Small intestine (tissue), 7 donors: ENCODE measurements around the gene CPEB4. TPM values are rescaled to one million over a fixed set of nuclear protein-coding genes. Genes with fewer than 3 reads are reported as not detected.
A peak's percentile ranks its signal among the peaks of the same experiment; 100 is the strongest.

Experiments used
- DNase-seq, 2 donors: peaks; one replicate each; pipeline versions ENCODE4 v3.0.0 to v3.0.0-alpha.2; 2013
- FAIRE-seq: peaks from 2 replicates; lab custom pipeline; 2012; peaks lifted over from hg19 to GRCh38; lab: Jason Lieb, UNC
- H3K27ac ChIP-seq, 3 donors: one replicate each; pipeline ENCODE4 v1.5.1; 2013; ENCODE audit warnings: low read length in 2 of 3, mild to moderate bottlenecking in 2 of 3, control low read depth in 1 of 3, inconsistent platforms in 1 of 3, low read depth in 1 of 3, moderate library complexity in 1 of 3
- H3K27me3 ChIP-seq, 3 donors: one replicate each; pipeline ENCODE4 v1.6.1; 2013; ENCODE audit warnings: low read length in 3 of 3, inconsistent platforms in 1 of 3; ENCODE audit not compliant: control insufficient read depth in 3 of 3, insufficient read depth in 3 of 3
- H3K36me3 ChIP-seq, 3 donors: one replicate each; pipeline ENCODE4 v1.6.1; 2013; ENCODE audit warnings: low read length in 3 of 3, inconsistent platforms in 1 of 3, low read depth in 1 of 3, mild to moderate bottlenecking in 1 of 3, moderate library complexity in 1 of 3; ENCODE audit not compliant: control insufficient read depth in 3 of 3, insufficient read depth in 2 of 3
- H3K4me1 ChIP-seq, 3 donors: one replicate each; pipeline ENCODE4 v1.6.1; 2013; ENCODE audit warnings: low read length in 2 of 3, inconsistent platforms in 1 of 3, low read depth in 1 of 3, mild to moderate bottlenecking in 1 of 3, moderate library complexity in 1 of 3; ENCODE audit not compliant: control insufficient read depth in 3 of 3, insufficient read depth in 2 of 3
- H3K4me3 ChIP-seq, 3 donors: one replicate each; pipeline ENCODE4 v1.5.1; 2013; ENCODE audit warnings: low read length in 3 of 3, control low read depth in 1 of 3, inconsistent platforms in 1 of 3, low read depth in 1 of 3, mild to moderate bottlenecking in 1 of 3, moderate library complexity in 1 of 3
- H3K9me3 ChIP-seq, 2 donors: one replicate each; pipeline ENCODE4 v1.6.1; 2013; ENCODE audit warnings: low read depth in 1 of 2, low read length in 1 of 2; ENCODE audit not compliant: control insufficient read depth in 2 of 2, insufficient read depth in 1 of 2
- WGBS, 3 donors: extraction: QIAGEN DNeasy Blood & Tissue Kit; methylation state at CpG; one replicate each; pipeline ENCODE4 v1.1.7; 2013; 5-methylcytosine and 5-hydroxymethylcytosine counted together
- polyA plus RNA-seq, 4 donors: library from polyadenylated mRNA; stranded (reverse) in 3 of 4; unstranded in 1 of 4; fragments of 200-250 nt in 3 of 4; fragments of 120-200 nt in 1 of 4; gene quantifications; one replicate each; pipeline versions ENCODE4 v1.2.1 to v1.2.3, GENCODE V29; 2013
- donor health status: healthy with polysubstance abuse.
- donor health status: control.
- donor health status: control.
- donor health status: Bipolar disorder and iron deficiency.
- donor health status: healthy.

Gene CPEB4
- polyA plus RNA-seq, 4 donors: 7.8 to 55.0 (median 13.0) TPM

GRCh38 chr5:173961418-173961817, 73.3 kb downstream of the CPEB4 start:
- Histone ChIP-seq H3K27ac (no peak overlapping the region), H3K27me3 (no peaks in the 10 kb centered on the region), H3K4me3 (no peak overlapping the region), H3K9me3 (no peaks in the 10 kb centered on the region), H3K4me1 (no peaks in the 10 kb centered on the region), H3K36me3 (peaks cover 2 to 5% (median 4%) of the 10 kb centered on the region in 3 donors)
- DNase-seq (no peak), FAIRE-seq (peak; percentile 10)
- 33 to 50% (median 50%) methylated on average over 1 of the region's 1 CpG for WGBS, 3 donors

GRCh38 chr5:173962436-173962972, 74.4 kb downstream of the CPEB4 start:
- no peak overlapping the region for H3K4me3 ChIP-seq
- H3K9me3 ChIP-seq: no peaks in the 10 kb centered on the region
- H3K27ac ChIP-seq: no peak overlapping the region
- no peaks in the 10 kb centered on the region for H3K27me3 ChIP-seq
- no peaks in the 10 kb centered on the region for H3K4me1 ChIP-seq
- DNase-seq (no peak), FAIRE-seq (no peak)
- peaks cover 2 to 5% (median 4%) of the 10 kb centered on the region in 3 donors for H3K36me3 ChIP-seq
- 89 to 96% (median 90%) methylated on average over 3 of the region's 3 CpGs for WGBS, 3 donors

- Histone ChIP-seq H3K4me1 (no peaks in the 10 kb centered on the region), H3K9me3 (no peaks in the 10 kb centered on the region), H3K27me3 (no peaks in the 10 kb centered on the region), H3K36me3 (peaks cover 2 to 5% (median 4%) of the 10 kb centered on the region in 3 donors), H3K4me3 (no peak overlapping the region), H3K27ac (peak overlapping the region in 1 of 3 donors; percentile 18)
- 56 to 69% (median 67%) methylated on average over 10 of the region's 10 CpGs for WGBS, 3 donors
- FAIRE-seq (no peak), DNase-seq (no peak)
Observed at GRCh38 chr5:173963182-173963838, 75.2 kb downstream of the CPEB4 start.

GRCh38 chr5:173963867-173964441, 75.8 kb downstream of the CPEB4 start:
- Histone ChIP-seq H3K4me3 (no peak overlapping the region), H3K4me1 (no peaks in the 10 kb centered on the region), H3K27ac (no peak overlapping the region), H3K9me3 (no peaks in the 10 kb centered on the region), H3K27me3 (no peaks in the 10 kb centered on the region), H3K36me3 (peaks cover 2 to 5% (median 4%) of the 10 kb centered on the region in 3 donors)
- no peak for FAIRE-seq
- WGBS, 3 donors: 74 to 80% (median 77%) methylated on average over 19 of the region's 19 CpGs
- DNase-seq: no peak

GRCh38 chr5:173964506-173964905, 76.4 kb downstream of the CPEB4 start:
- no peak overlapping the region for H3K27ac ChIP-seq
- no peaks in the 10 kb centered on the region for H3K9me3 ChIP-seq
- no peak for FAIRE-seq
- no peaks in the 10 kb centered on the region for H3K27me3 ChIP-seq
- DNase-seq: no peak
- 82 to 100% (median 92%) methylated on average over 1 of the region's 1 CpG for WGBS, 3 donors
- peaks cover 0 to under 1% (median 0%) of the 10 kb centered on the region in 3 donors for H3K4me1 ChIP-seq
- H3K4me3 ChIP-seq: no peak overlapping the region
- H3K36me3 ChIP-seq: peaks cover 2 to 4% (median 4%) of the 10 kb centered on the region in 3 donors

- 55 to 74% (median 72%) methylated on average over 4 of the region's 4 CpGs for WGBS, 3 donors
- H3K27me3 ChIP-seq: no peaks in the 10 kb centered on the region
- peaks cover 0 to 12% (median 0%) of the 10 kb centered on the region in 3 donors for H3K4me1 ChIP-seq
- H3K27ac ChIP-seq: no peak overlapping the region
- H3K36me3 ChIP-seq: peaks cover 1 to 2% (median 2%) of the 10 kb centered on the region in 3 donors
- DNase-seq (no peak), FAIRE-seq (no peak)
- H3K4me3 ChIP-seq: no peak overlapping the region
- H3K9me3 ChIP-seq: peaks cover 0 to 3% of the 10 kb centered on the region in 2 donors
Observed at GRCh38 chr5:173967241-173967640, 79.1 kb downstream of the CPEB4 start.

- Histone ChIP-seq H3K4me3 (no peak overlapping the region), H3K27ac (no peak overlapping the region), H3K27me3 (no peaks in the 10 kb centered on the region), H3K9me3 (peaks cover 0 to 3% of the 10 kb centered on the region in 2 donors), H3K36me3 (no peaks in the 10 kb centered on the region), H3K4me1 (peaks cover 0 to 19% (median 0%) of the 10 kb centered on the region in 3 donors)
- DNase-seq: no peak
- FAIRE-seq: no peak
- 76 to 88% (median 85%) methylated on average over 9 of the region's 9 CpGs for WGBS, 3 donors
Observed at GRCh38 chr5:173968154-173968797, 80.1 kb downstream of the CPEB4 start.
